ENCODE results near the gene NEUROG3. TPM values are rescaled to one million over a fixed set of nuclear protein-coding genes. Genes with fewer than 3 reads are reported as not detected.
"Not testable (repeated sequence)": the region's sequence is repeated elsewhere in the genome, so short reads cannot be mapped to it uniquely, and the experiment has no call there.

Gene NEUROG3
- total RNA-seq, 4 donors from 2014 or later, result not detected

GRCh38 chr10:69537449-69537848 lies 35.8 kb downstream of the NEUROG3 start:
- DNase-seq (ENCODE audit: low spot score in 2 of 2), result no peak
- WGBS, 2 donors, result 92 to 94% methylated on average over 6 of the region's 6 CpGs
- Histone ChIP-seq H3K27me3 (no peaks in the 10 kb centered on the region), H3K27ac (no peak overlapping the region), H3K9me3 (peaks cover 0 to 42% (median 0%) of the 10 kb centered on the region in 4 donors), H3K36me3 (peaks cover 0 to 5% (median 0%) of the 10 kb centered on the region in 3 donors), H3K4me1 (no peaks in the 10 kb centered on the region), H3K4me3 (no peak overlapping the region)
- TF ChIP-seq EP300 (IDR thresholded peaks at IDR 0.05) (no peak), POLR2A (IDR thresholded peaks at IDR 0.05) (no peak), CTCF (IDR thresholded peaks at IDR 0.05) (no peak)

GRCh38 chr10:69536521-69536920 lies 36.7 kb downstream of the NEUROG3 start:
- not testable (repeated sequence) for H3K36me3 ChIP-seq; H3K27ac ChIP-seq; H3K4me3 ChIP-seq; H3K27me3 ChIP-seq; DNase-seq (ENCODE audit: low spot score in 2 of 2); H3K4me1 ChIP-seq
- H3K9me3 ChIP-seq, result peaks cover 0 to 38% (median 0%) of the 10 kb centered on the region in 4 donors
- 94 to 96% methylated on average over 11 of the region's 11 CpGs for WGBS, 2 donors

GRCh38 chr10:69533658-69534057 lies 39.6 kb downstream of the NEUROG3 start:
- no peak overlapping the region for H3K4me3 ChIP-seq
- H3K27me3 ChIP-seq, result no peaks in the 10 kb centered on the region
- DNase-seq (ENCODE audit: low spot score in 2 of 2), result no peak
- no peaks in the 10 kb centered on the region for H3K4me1 ChIP-seq
- no peak overlapping the region for H3K27ac ChIP-seq
- H3K36me3 ChIP-seq, result peaks cover 0 to 6% (median 0%) of the 10 kb centered on the region in 3 donors
- H3K9me3 ChIP-seq, result peaks cover 0 to 13% (median 0%) of the 10 kb centered on the region in 4 donors
- TF ChIP-seq CTCF (IDR thresholded peaks at IDR 0.05) (no peak), EP300 (IDR thresholded peaks at IDR 0.05) (no peak)
- WGBS, 2 donors, result 79% methylated on average over 3 of the region's 3 CpGs

GRCh38 chr10:69527961-69528360 lies 45.3 kb downstream of the NEUROG3 start:
- Histone ChIP-seq H3K9me3 (no peaks in the 10 kb centered on the region), H3K4me1 (no peaks in the 10 kb centered on the region), H3K27me3 (no peaks in the 10 kb centered on the region), H3K36me3 (peaks cover 0 to 14% (median 0%) of the 10 kb centered on the region in 3 donors), H3K27ac (no peak overlapping the region), H3K4me3 (no peak overlapping the region)
- DNase-seq (ENCODE audit: low spot score in 2 of 2), result no peak
- 89 to 92% methylated on average over 1 to 4 of the region's 11 CpGs for WGBS, 2 donors
- TF ChIP-seq EP300 (IDR thresholded peaks at IDR 0.05) (no peak), CTCF (IDR thresholded peaks at IDR 0.05) (no peak), POLR2A (IDR thresholded peaks at IDR 0.05) (no peak)

Other genes starting within 250 kb of the NEUROG3 start
- gene TACR2, start 156.5 kb downstream of the NEUROG3 start, total RNA-seq, result 1 to 10 TPM in 2 of 4 donors, under 1 TPM in 2; 0.59 to 4.6 (median 1.2) TPM
- gene TSPAN15, start 122.0 kb downstream of the NEUROG3 start, total RNA-seq, result 100 to 1,000 TPM in 1 of 4 donors, 10 to 100 TPM in 3; 46.9 to 117 (median 92.7) TPM
- gene FAM241B, start 56.8 kb upstream of the NEUROG3 start, total RNA-seq, result 1 to 10 TPM in 2 of 4 donors, under 1 TPM in 2; 0.44 to 5.7 (median 2.4) TPM
- gene COL13A1, start 228.5 kb upstream of the NEUROG3 start, total RNA-seq, result 1 to 10 TPM in 2 of 4 donors, under 1 TPM in 2; 0.30 to 2.0 (median 0.86) TPM